H1 (cell line): ENCODE measurements around the gene TTC36.

ENCODE experiments used
- ATF3 ChIP-seq: IDR thresholded peaks from 2 replicates; pipeline ENCODE4 v1.6.1; 2011; ENCODE audit warnings: low read depth, mild to moderate bottlenecking, low read length; ENCODE audit not compliant: insufficient read depth
- CHD2 ChIP-seq: IDR thresholded peaks from 2 replicates; pipeline ENCODE4 v1.6.1; 2012; ENCODE audit warnings: low read length, improper control_type of control experiment
- CTCF ChIP-seq, 3 experiments: IDR thresholded peaks; 1 replicate in 2 of 3; 2 replicates in 1 of 3; pipeline versions ENCODE4 v1.5.1 to v1.6.1; 2011; ENCODE audit warnings: low read length in 3 of 3, mild to moderate bottlenecking in 3 of 3, inconsistent platforms in 2 of 3, low read depth in 1 of 3, moderate library complexity in 1 of 3; ENCODE audit not compliant: insufficient read depth in 1 of 3; ENCODE audit errors: control extremely low read depth in 1 of 3
- HDAC2 ChIP-seq, 2 experiments: fragments of 300-600 bp in 1 of 2; sonication (generic) in 1 of 2; IDR thresholded peaks; 2 replicates each; pipeline ENCODE4 v1.6.1; 2011 to 2012; ENCODE audit warnings: low read depth in 2 of 2, low read length in 2 of 2, mild to moderate bottlenecking in 2 of 2, moderate library complexity in 2 of 2, borderline replicate concordance in 1 of 2, inconsistent platforms in 1 of 2
- NRF1 ChIP-seq: IDR thresholded peaks from 2 replicates; pipeline ENCODE4 v1.6.1; 2011; ENCODE audit warnings: mild to moderate bottlenecking, low read depth, low read length, improper control_type of control experiment
- SP1 ChIP-seq: IDR thresholded peaks from 2 replicates; pipeline ENCODE4 v1.6.1; 2011; ENCODE audit warnings: low read depth, low read length
- TAF1 ChIP-seq: IDR thresholded peaks from 2 replicates; pipeline ENCODE4 v1.6.1; 2011; ENCODE audit warnings: mild to moderate bottlenecking, low read depth, low read length
- TEAD4 ChIP-seq: IDR thresholded peaks from 2 replicates; pipeline ENCODE4 v1.6.1; 2012; ENCODE audit warnings: low read depth, low read length, inconsistent platforms, mixed read lengths
- YY1 ChIP-seq: IDR thresholded peaks from 2 replicates; pipeline ENCODE4 v1.6.1; 2011; ENCODE audit warnings: low read depth, mild to moderate bottlenecking, low read length
- TF ChIP-seq, protein P1 (sequence below): IDR thresholded peaks from 2 replicates; pipeline ENCODE4 v1.6.1; 2011; ENCODE audit warnings: low read length, improper control_type of control experiment

DNA sequence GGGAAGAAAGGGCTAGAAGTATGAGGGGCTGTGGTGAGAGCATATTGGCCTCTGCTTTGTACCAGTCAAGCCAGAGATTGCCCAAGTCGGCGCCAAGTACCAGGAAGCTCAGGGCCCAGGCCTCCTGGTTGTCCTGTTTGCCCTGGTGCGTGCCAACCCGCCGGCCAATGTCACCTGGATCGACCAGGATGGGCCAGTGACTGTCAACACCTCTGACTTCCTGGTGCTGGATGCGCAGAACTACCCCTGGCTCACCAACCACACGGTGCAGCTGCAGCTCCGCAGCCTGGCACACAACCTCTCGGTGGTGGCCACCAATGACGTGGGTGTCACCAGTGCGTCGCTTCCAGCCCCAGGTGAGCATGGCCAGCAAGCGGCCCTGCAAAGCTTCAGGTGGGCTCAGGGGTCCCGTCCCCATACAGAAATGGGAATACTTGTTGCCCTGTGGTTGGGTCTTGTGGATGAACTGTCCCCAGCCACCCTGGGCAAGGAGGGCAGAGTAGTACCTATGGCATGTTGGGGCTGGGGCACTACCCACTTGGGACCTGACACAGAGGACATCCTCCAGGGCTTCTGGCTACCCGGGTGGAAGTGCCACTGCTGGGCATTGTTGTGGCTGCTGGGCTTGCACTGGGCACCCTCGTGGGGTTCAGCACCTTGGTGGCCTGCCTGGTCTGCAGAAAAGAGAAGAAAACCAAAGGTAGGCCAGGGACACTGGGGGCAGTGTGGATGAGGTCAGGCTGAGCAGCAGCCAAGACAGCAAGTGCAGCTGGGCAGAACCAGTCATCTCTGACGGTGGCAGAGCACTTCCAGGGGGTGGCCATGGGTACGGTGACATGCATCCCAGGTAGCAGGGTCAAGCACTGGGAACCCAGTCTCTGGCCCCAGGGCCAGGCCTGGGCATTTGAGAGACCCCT, 5.8 kb downstream of the TTC36 start:
- TF ChIP-seq ATF3 (no peak), SP1 (no peak), CHD2 (no peak), CTCF (IDR thresholded peaks at IDR 0.05; ENCODE audit: control extremely low read depth in 1 of 3, insufficient read depth in 1 of 3, low read depth in 1 of 3, low read length in 3 of 3) (no peak), NRF1 (no peak), YY1 (no peak), TAF1 (no peak), HDAC2 (IDR thresholded peaks at IDR 0.05; ENCODE audit: borderline replicate concordance in 1 of 2, low read depth in 2 of 2, low read length in 2 of 2) (no peak), TEAD4 (no peak)
- TF ChIP-seq, protein P1, sequence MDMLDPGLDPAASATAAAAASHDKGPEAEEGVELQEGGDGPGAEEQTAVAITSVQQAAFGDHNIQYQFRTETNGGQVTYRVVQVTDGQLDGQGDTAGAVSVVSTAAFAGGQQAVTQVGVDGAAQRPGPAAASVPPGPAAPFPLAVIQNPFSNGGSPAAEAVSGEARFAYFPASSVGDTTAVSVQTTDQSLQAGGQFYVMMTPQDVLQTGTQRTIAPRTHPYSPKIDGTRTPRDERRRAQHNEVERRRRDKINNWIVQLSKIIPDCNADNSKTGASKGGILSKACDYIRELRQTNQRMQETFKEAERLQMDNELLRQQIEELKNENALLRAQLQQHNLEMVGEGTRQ, result no peak
